Panc1 (cell line): ENCODE results near the gene VPS4B.

Source experiments
- POLR2AphosphoS5 ChIP-seq: IDR thresholded peaks from 2 replicates; pipeline ENCODE4 v1.6.1; 2012; ENCODE audit warnings: mild to moderate bottlenecking, low read depth, low read length, moderate library complexity
- TF ChIP-seq, protein P1 (sequence below): fragments of 450-650 bp; IDR thresholded peaks from 2 replicates; pipeline ENCODE4 v1.5.1; 2017; ENCODE audit warnings: mild to moderate bottlenecking

DNA sequence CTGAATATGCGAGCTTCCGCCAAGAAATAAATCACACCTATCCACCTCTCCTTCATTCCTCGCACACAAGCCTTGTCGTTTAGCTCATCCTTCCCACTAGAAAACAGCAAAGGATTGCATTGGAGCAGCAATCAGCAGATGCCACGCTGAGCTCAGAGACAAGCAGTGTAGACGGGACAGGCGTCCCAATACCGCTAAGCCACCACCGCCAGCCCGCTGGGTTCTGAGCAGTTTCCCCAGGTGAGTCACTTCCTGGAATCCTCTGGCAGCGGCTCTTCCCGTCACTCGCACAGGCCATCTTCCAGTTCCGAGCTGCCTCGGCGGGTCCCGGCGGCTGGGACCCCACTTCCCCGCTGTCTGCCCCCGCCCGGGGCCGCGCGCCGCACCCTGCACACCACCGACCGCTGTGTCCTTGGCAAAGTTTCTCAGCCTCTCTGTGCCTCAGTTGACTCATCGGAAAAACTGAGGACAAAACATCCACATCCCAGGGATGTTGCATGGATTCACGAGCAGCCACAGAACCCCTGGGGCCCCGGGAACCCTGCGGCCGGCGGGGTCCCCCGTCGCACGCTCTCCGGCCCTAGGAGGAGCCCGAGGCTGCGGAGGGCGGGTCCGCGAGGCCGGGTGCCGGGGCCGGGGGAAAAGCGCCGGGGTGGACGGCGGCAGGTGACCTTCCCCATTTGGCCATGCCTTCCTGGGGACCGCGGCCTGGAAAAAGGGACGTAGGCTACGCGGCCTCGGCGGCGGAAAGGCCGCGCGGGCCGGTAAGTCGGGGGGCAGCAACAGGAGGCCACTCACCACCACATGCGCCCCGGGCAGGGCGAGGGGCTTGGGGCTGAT, 55.8 kb downstream of the VPS4B start:
- TF ChIP-seq, protein P1, sequence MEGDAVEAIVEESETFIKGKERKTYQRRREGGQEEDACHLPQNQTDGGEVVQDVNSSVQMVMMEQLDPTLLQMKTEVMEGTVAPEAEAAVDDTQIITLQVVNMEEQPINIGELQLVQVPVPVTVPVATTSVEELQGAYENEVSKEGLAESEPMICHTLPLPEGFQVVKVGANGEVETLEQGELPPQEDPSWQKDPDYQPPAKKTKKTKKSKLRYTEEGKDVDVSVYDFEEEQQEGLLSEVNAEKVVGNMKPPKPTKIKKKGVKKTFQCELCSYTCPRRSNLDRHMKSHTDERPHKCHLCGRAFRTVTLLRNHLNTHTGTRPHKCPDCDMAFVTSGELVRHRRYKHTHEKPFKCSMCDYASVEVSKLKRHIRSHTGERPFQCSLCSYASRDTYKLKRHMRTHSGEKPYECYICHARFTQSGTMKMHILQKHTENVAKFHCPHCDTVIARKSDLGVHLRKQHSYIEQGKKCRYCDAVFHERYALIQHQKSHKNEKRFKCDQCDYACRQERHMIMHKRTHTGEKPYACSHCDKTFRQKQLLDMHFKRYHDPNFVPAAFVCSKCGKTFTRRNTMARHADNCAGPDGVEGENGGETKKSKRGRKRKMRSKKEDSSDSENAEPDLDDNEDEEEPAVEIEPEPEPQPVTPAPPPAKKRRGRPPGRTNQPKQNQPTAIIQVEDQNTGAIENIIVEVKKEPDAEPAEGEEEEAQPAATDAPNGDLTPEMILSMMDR = no peak
- no peak for TF ChIP-seq POLR2AphosphoS5
